HepG2 (cell line): ENCODE results near the gene TBL3. TPM values are rescaled to one million over a fixed set of nuclear protein-coding genes. Genes with fewer than 3 reads are reported as not detected.

Experiments
- AHR ChIP-seq: IDR thresholded peaks from 2 replicates; pipeline ENCODE4 v1.6.1; 2018; ENCODE audit warnings: missing genetic modification reagents, missing compliant biosample characterization
- ARNTL ChIP-seq: sonication (generic); formaldehyde crosslinking; IDR thresholded peaks from 2 replicates; pipeline ENCODE4 v1.4.0; 2020; ENCODE audit warnings: mild to moderate bottlenecking, missing genetic modification reagents
- HNRNPL ChIP-seq: fragments of 200-400 bp; formaldehyde crosslinking; IDR thresholded peaks from 2 replicates; pipeline ENCODE4 v1.6.1; 2017; ENCODE audit warnings: mild to moderate bottlenecking, low read depth, low read length
- NFYC ChIP-seq: IDR thresholded peaks from 2 replicates; pipeline ENCODE4 v1.6.1; 2016; ENCODE audit warnings: missing genetic modification reagents, missing compliant biosample characterization
- NR3C1 ChIP-seq: sonication (generic); formaldehyde crosslinking; IDR thresholded peaks from 2 replicates; pipeline ENCODE4 v1.4.0; 2020; ENCODE audit warnings: missing genetic modification reagents
- POLR2AphosphoS2 ChIP-seq: IDR thresholded peaks from 2 replicates; pipeline ENCODE4 v1.6.1; 2011; ENCODE audit warnings: low read depth, low read length, improper control_type of control experiment
- TERF1 ChIP-seq: sonication (generic); formaldehyde crosslinking; IDR thresholded peaks from 2 replicates; pipeline ENCODE4 v1.8.0; 2022; ENCODE audit warnings: mild to moderate bottlenecking, missing genetic modification reagents, moderate library complexity
- U2AF1 ChIP-seq: fragments of 200-400 bp; formaldehyde crosslinking; optimal IDR thresholded peaks from 2 replicates; pipeline ENCODE3; 2017; ENCODE audit warnings: mild to moderate bottlenecking, low read depth, low read length
- YEATS2 ChIP-seq: sonication (generic); formaldehyde crosslinking; IDR thresholded peaks from 2 replicates; pipeline ENCODE4 v1.4.0; 2020; ENCODE audit warnings: missing genetic modification reagents, borderline replicate concordance
- ZNF142 ChIP-seq: sonication (generic); formaldehyde crosslinking; IDR thresholded peaks from 2 replicates; pipeline ENCODE4 v1.4.0; 2020; ENCODE audit warnings: missing genetic modification reagents
- ZNF337 ChIP-seq: sonication (generic); formaldehyde crosslinking; IDR thresholded peaks from 2 replicates; pipeline ENCODE4 v1.5.1; 2020; ENCODE audit warnings: missing genetic modification reagents, low read depth, mild to moderate bottlenecking, borderline replicate concordance
- ZNF891 ChIP-seq: sonication (generic); formaldehyde crosslinking; IDR thresholded peaks from 2 replicates; pipeline ENCODE4 v1.5.0; 2020; ENCODE audit warnings: mild to moderate bottlenecking, missing genetic modification reagents
- polyA plus RNA-seq, 8 experiments: library from polyadenylated mRNA; depleted of rRNA in 3 of 8; stranded (reverse) in 7 of 8; unstranded in 1 of 8; fragments of >200 nt; fragmentation: Illumina TruSeq in 4 of 8; extraction: Trizol in 4 of 8; gene quantifications; 2 replicates each; pipeline versions ENCODE4 v1.2.1 to v1.2.3, GENCODE V29; 2011 to 2016; ENCODE audit warnings: low read depth in 4 of 8, missing spikeins in 1 of 8, mixed read lengths in 1 of 8; ENCODE audit not compliant: insufficient read depth in 1 of 8
- total RNA-seq, 5 experiments: library from RNA; depleted of rRNA; stranded (reverse); fragments of >200 nt; fragmentation: Illumina TruSeq; extraction: Trizol; gene quantifications; 2 replicates each; pipeline ENCODE4 v1.2.3, GENCODE V29; 2016; ENCODE audit warnings: low read depth in 1 of 5
- TF ChIP-seq, protein P1 (sequence below): sonication (generic); formaldehyde crosslinking; IDR thresholded peaks from 2 replicates; pipeline ENCODE4 v1.8.0; 2022; ENCODE audit warnings: low read depth, missing genetic modification reagents
- TF ChIP-seq, protein P2 (sequence below): sonication (generic); formaldehyde crosslinking; IDR thresholded peaks from 2 replicates; pipeline ENCODE4 v1.4.0; 2020; ENCODE audit warnings: missing genetic modification reagents
- TF ChIP-seq, protein P3 (sequence below): sonication (generic); formaldehyde crosslinking; IDR thresholded peaks from 2 replicates; pipeline ENCODE4 v1.4.0; 2020; ENCODE audit warnings: missing genetic modification reagents

The TBL3 gene
- total and polyA plus RNA-seq, 2 of the 13 experiments (the other 11 are each of a cell fraction or from before 2014, with no cell fraction given) = 16.8 to 38.0 TPM

DNA sequence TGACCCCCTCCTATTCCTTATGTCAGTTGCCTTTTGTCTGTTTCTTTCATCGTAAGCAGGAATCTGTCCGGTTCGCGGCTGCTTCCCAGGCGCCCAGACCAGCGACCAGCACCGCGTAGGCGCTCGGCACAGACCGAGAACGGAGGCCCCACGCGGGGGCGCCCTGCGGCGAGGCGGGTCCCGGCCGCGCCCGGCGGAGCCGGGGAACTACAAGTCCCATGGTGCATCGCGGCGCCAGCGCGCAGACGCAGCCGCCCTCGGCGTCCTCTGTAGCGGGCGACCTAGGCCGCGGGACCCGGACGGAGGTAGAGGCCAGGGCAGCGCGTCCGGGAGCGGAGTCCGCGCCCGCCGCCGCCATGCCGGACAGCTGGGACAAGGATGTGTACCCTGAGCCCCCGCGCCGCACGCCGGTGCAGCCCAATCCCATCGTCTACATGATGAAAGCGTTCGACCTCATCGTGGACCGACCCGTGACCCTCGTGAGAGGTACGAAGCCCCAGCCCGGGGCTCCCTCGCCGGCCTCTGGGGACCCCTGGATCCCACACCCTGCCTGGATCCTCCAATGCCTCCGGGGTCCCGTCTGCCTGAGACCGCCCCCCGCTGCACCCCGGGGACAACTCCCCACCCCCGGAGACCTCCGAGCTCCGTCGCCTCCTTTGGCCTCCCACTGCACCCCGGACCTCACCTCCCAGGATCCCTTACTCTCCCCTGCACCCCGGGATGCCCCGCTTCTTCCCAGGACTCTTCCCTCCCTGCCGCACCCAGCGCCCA lies 12.4 kb upstream of the TBL3 start, which contains the start of gene NDUFB10 (continued):
- TF ChIP-seq ZNF142 (CRISPR knock-in tag) (peak; percentile 73; the same call in 1 of the 2 replicates), YEATS2 (CRISPR knock-in tag) (peak; percentile 71), HNRNPL (no peak), U2AF1 (no peak), ZNF337 (CRISPR knock-in tag) (0 out of 2 replicates have a peak, but pooled peaks have one; percentile 44), TERF1 (CRISPR knock-in tag) (no peak), POLR2AphosphoS2 (no peak), ZNF891 (CRISPR knock-in tag) (peak; percentile 61; the same call in 1 of the 2 replicates), ARNTL (CRISPR knock-in tag) (0 out of 2 replicates have a peak, but pooled peaks have one; percentile 42), AHR (CRISPR knock-in tag) (no peak; the same call in 1 of the 2 replicates), NR3C1 (CRISPR knock-in tag) (no peak), NFYC (CRISPR knock-in tag) (peak; percentile 51; the same call in 1 of the 2 replicates)
- TF ChIP-seq, protein P1, sequence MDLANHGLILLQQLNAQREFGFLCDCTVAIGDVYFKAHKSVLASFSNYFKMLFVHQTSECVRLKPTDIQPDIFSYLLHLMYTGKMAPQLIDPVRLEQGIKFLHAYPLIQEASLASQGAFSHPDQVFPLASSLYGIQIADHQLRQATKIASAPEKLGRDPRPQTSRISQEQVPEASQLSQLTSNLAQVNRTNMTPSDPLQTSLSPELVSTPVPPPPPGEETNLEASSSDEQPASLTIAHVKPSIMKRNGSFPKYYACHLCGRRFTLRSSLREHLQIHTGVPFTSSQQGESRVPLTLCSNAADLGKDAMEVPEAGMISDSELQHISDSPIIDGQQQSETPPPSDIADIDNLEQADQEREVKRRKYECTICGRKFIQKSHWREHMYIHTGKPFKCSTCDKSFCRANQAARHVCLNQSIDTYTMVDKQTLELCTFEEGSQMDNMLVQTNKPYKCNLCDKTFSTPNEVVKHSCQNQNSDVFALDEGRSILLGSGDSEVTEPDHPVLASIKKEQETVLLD (CRISPR knock-in tag) = peak; percentile 77
- TF ChIP-seq, protein P2, sequence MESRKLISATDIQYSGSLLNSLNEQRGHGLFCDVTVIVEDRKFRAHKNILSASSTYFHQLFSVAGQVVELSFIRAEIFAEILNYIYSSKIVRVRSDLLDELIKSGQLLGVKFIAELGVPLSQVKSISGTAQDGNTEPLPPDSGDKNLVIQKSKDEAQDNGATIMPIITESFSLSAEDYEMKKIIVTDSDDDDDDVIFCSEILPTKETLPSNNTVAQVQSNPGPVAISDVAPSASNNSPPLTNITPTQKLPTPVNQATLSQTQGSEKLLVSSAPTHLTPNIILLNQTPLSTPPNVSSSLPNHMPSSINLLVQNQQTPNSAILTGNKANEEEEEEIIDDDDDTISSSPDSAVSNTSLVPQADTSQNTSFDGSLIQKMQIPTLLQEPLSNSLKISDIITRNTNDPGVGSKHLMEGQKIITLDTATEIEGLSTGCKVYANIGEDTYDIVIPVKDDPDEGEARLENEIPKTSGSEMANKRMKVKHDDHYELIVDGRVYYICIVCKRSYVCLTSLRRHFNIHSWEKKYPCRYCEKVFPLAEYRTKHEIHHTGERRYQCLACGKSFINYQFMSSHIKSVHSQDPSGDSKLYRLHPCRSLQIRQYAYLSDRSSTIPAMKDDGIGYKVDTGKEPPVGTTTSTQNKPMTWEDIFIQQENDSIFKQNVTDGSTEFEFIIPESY (CRISPR knock-in tag) = peak; percentile 32; the same call in 1 of the 2 replicates
- TF ChIP-seq, protein P3, sequence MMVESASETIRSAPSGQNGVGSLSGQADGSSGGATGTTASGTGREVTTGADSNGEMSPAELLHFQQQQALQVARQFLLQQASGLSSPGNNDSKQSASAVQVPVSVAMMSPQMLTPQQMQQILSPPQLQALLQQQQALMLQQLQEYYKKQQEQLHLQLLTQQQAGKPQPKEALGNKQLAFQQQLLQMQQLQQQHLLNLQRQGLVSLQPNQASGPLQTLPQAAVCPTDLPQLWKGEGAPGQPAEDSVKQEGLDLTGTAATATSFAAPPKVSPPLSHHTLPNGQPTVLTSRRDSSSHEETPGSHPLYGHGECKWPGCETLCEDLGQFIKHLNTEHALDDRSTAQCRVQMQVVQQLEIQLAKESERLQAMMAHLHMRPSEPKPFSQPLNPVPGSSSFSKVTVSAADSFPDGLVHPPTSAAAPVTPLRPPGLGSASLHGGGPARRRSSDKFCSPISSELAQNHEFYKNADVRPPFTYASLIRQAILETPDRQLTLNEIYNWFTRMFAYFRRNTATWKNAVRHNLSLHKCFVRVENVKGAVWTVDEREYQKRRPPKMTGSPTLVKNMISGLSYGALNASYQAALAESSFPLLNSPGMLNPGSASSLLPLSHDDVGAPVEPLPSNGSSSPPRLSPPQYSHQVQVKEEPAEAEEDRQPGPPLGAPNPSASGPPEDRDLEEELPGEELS (CRISPR knock-in tag) = no peak
